HG02981 (cell line): ENCODE measurements around the gene HSD17B7.
"Not testable (repeated sequence)": the region's sequence is repeated elsewhere in the genome, so short reads cannot be mapped to it uniquely, and the experiment has no call there.

Experiments
- ATAC-seq: cut with Tn5 transposase; IDR thresholded peaks from one replicate; pipeline ENCODE4 v1.9.1; 2021; ENCODE audit warnings: mild to moderate bottlenecking, moderate library complexity; ENCODE audit not compliant: unreplicated experiment

HSD17B7 gene

GRCh38 chr1:162807503-162807902 lies 17.0 kb downstream of the HSD17B7 start:
- not testable (repeated sequence) for ATAC-seq

GRCh38 chr1:162812357-162812756 lies 21.9 kb downstream of the HSD17B7 start:
- ATAC-seq: not testable (repeated sequence)

GRCh38 chr1:162818136-162818535 lies 27.6 kb downstream of the HSD17B7 start:
- ATAC-seq: not testable (repeated sequence)

- ATAC-seq: not testable (repeated sequence)
Observed at GRCh38 chr1:162818666-162819065, 28.2 kb downstream of the HSD17B7 start.

- ATAC-seq: no peak
Observed at GRCh38 chr1:162822391-162823200, 32.1 kb downstream of the HSD17B7 start.

DNA sequence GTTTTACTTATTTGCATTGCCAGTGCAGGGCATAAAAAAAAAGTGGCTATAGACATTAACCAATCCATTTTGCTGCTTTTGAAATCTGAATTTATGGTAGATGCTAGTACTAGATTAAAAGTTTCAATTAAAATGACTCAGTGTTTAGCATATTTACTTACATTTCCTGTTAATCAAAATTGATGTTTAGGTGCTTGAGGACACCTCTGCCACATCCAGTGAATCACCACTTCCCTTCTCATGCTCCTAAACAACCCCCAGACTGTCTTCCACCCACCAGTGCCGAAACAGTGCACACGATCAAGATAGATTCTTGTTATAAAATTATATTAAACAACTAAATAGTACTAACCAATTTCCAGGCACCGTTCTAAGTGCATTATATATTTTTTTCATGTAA lies 32.7 kb downstream of the HSD17B7 start:
- no peak for ATAC-seq

DNA sequence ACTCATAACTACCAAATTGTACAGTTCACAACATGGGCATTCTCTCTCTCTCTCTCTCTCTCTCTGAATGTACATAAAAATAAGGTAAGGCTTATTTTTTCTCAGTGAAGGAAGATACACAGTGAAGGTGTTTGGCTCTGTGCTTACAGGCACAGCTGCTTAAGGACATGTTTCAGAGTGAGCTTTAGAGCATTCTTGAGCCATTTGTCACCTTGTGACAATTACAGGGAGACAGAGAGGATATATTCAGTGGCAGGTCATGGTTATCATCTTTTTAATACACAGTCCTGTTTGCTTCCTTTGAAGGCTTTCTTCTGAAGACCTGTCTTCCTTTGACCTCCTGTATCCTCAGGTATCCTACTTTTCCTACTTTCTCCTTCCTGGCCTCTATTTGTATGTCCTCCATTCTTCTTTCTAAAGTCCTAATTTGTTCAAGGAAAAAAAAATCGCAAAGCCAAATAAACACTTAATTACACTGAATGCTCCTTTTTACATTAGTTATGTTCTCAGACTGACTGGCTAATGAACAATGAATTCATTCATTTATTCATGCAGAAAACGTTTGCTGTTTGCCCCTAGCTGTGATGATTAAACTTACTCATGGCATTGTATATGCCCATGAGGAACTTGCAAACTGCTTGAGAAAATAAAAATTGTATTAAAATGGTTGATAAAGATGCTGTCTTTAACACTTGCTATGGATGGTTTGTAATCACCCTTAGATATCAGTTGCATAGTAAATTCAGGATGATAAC lies 33.4 kb downstream of the HSD17B7 start:
- no peak for ATAC-seq

GRCh38 chr1:162829268-162829667 lies 38.8 kb downstream of the HSD17B7 start:
- no peak for ATAC-seq

DNA sequence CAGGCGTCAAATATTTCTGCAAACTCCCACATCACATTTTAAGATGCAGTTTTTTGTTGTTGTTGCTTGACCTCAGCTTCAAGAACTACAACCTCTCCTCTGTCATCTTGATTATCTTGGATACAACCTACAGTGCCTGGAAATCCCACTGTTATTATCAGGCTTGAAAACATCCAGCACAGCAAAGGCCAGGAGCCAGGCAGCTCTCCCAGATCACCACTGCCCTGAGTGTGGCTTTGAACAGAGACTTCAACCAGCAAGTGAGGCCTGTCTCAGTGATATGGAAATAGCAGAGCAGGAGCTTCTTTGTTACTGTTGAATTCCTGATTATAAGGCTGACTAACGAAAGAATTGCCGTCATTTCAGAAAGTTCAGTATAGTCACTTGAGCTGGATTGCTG lies 42.0 kb downstream of the HSD17B7 start:
- ATAC-seq: no peak

GRCh38 chr1:162835157-162835899 lies 44.8 kb downstream of the HSD17B7 start:
- ATAC-seq: peak; percentile 89

DNA sequence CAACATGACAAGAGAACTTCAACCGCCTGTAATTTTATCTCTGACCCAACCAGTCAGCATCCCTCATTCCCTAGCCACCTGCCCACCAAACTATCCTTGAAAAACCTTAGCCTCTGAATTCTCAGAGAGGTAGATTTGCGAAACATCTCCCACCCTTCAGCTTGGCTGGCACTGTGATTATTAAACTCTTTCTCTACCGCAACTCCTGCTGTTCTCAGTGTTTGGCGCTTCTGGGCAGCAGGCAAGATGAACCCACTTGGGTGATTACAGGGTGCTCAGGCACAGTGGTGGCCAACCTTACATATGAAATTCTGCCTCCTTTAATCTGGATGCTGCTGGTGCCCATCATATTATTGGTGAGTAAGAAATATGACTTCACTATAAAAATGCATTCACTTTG lies 48.4 kb downstream of the HSD17B7 start:
- ATAC-seq: no peak

GRCh38 chr1:162840250-162840839 lies 49.8 kb downstream of the HSD17B7 start:
- no peak for ATAC-seq

GRCh38 chr1:162844153-162844552 lies 53.7 kb downstream of the HSD17B7 start:
- no peak for ATAC-seq

GRCh38 chr1:162846256-162847212 lies 56.0 kb downstream of the HSD17B7 start:
- ATAC-seq: no peak

GRCh38 chr1:162847839-162848453 lies 57.4 kb downstream of the HSD17B7 start:
- ATAC-seq: peak; percentile 68

- no peak for ATAC-seq
Observed at GRCh38 chr1:162849711-162850110, 59.2 kb downstream of the HSD17B7 start.

GRCh38 chr1:162851341-162851740 lies 60.8 kb downstream of the HSD17B7 start:
- no peak for ATAC-seq

DNA sequence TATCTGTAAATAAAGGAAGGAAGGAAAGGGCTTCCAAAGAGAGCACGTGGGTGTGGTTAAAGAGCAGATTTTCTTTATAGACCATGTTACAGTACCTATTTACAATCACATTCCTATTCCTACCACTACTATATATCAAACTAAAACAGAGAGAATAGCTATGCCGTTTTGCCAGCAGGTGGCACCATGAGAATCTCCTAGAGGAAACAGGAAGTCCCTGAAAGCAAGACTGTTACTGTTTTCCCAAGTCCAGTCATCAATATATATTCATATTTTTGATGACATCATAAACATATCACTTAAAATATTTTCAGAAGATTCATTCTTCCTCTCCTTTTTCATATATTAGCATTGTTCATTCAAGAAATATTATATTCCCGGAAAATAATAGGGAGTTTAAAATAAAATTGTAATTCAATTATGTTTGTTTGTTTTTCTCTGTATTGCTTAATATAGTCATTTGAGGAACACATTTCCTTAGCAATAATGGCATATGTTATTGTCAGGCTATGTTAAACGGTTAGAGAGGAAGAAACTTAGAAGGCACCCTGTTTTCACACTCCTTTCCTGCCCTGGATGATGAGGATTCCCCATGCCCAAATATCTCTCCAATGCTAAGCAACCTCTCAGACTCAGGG lies 63.9 kb downstream of the HSD17B7 start:
- ATAC-seq: peak; percentile 78
